Measurements from ENCODE around the gene NUDT5.

The NUDT5 gene

GRCh38 chr10:12214763-12215218 lies 19.1 kb upstream of the NUDT5 start:
- H3K4me3 Mint-ChIP-seq: peak overlapping the region; percentile 45
- no peaks in the 10 kb centered on the region for H3K9me3 Mint-ChIP-seq
- peaks cover 18% of the 10 kb centered on the region for H3K36me3 Mint-ChIP-seq
- no peaks in the 10 kb centered on the region for H3K27me3 Mint-ChIP-seq
- peaks cover 27% of the 10 kb centered on the region for H3K4me1 Mint-ChIP-seq
- no peak overlapping the region for H3K27ac Mint-ChIP-seq

- H3K4me3 Mint-ChIP-seq: no peak overlapping the region
- no peaks in the 10 kb centered on the region for H3K9me3 Mint-ChIP-seq
- peak overlapping the region; percentile 79 for H3K27ac Mint-ChIP-seq
- no peaks in the 10 kb centered on the region for H3K27me3 Mint-ChIP-seq
- peaks cover 28% of the 10 kb centered on the region for H3K4me1 Mint-ChIP-seq
- peaks cover 16% of the 10 kb centered on the region for H3K36me3 Mint-ChIP-seq
Measured at GRCh38 chr10:12214093-12214492, 18.4 kb upstream of the NUDT5 start.

- peaks cover 13% of the 10 kb centered on the region for H3K36me3 Mint-ChIP-seq
- H3K4me3 Mint-ChIP-seq: no peak overlapping the region
- H3K27me3 Mint-ChIP-seq: no peaks in the 10 kb centered on the region
- no peaks in the 10 kb centered on the region for H3K9me3 Mint-ChIP-seq
- no peak overlapping the region for H3K27ac Mint-ChIP-seq
- H3K4me1 Mint-ChIP-seq: peaks cover 33% of the 10 kb centered on the region
Measured at GRCh38 chr10:12213621-12214020, 17.9 kb upstream of the NUDT5 start.

GRCh38 chr10:12212454-12212853 lies 16.8 kb upstream of the NUDT5 start:
- Mint-ChIP-seq H3K4me1 (peaks cover 39% of the 10 kb centered on the region), H3K27me3 (no peaks in the 10 kb centered on the region), H3K27ac (no peak overlapping the region), H3K36me3 (peaks cover 11% of the 10 kb centered on the region), H3K4me3 (no peak overlapping the region), H3K9me3 (no peaks in the 10 kb centered on the region)

- Mint-ChIP-seq H3K27ac (no peak overlapping the region), H3K27me3 (no peaks in the 10 kb centered on the region), H3K36me3 (peaks cover 15% of the 10 kb centered on the region)
Measured at GRCh38 chr10:12208460-12208859, 12.8 kb upstream of the NUDT5 start.

GRCh38 chr10:12207114-12207513 lies 11.4 kb upstream of the NUDT5 start:
- Mint-ChIP-seq H3K27me3 (no peaks in the 10 kb centered on the region), H3K9me3 (no peaks in the 10 kb centered on the region), H3K4me3 (no peak overlapping the region), H3K36me3 (peaks cover 18% of the 10 kb centered on the region), H3K27ac (peak overlapping the region; percentile 69), H3K4me1 (peaks cover 26% of the 10 kb centered on the region)

More at GRCh38 chr10:12208460-12208859, 12.8 kb upstream of the NUDT5 start:
- H3K4me1 Mint-ChIP-seq: peaks cover 26% of the 10 kb centered on the region
- H3K9me3 Mint-ChIP-seq: no peaks in the 10 kb centered on the region
- H3K4me3 Mint-ChIP-seq: no peak overlapping the region

- H3K4me3 Mint-ChIP-seq: no peak overlapping the region
- no peaks in the 10 kb centered on the region for H3K27me3 Mint-ChIP-seq
- no peak overlapping the region for H3K27ac Mint-ChIP-seq
- peaks cover 38% of the 10 kb centered on the region for H3K4me1 Mint-ChIP-seq
- peaks cover 20% of the 10 kb centered on the region for H3K36me3 Mint-ChIP-seq
- no peaks in the 10 kb centered on the region for H3K9me3 Mint-ChIP-seq
Measured at GRCh38 chr10:12205082-12205481, 9.4 kb upstream of the NUDT5 start.

- Mint-ChIP-seq H3K36me3 (peaks cover 26% of the 10 kb centered on the region), H3K9me3 (no peaks in the 10 kb centered on the region), H3K4me1 (peaks cover 43% of the 10 kb centered on the region), H3K27me3 (no peaks in the 10 kb centered on the region), H3K4me3 (no peak overlapping the region), H3K27ac (no peak overlapping the region)
Measured at GRCh38 chr10:12202226-12202625, 6.5 kb upstream of the NUDT5 start.

GRCh38 chr10:12201543-12201942 lies 5.9 kb upstream of the NUDT5 start:
- H3K4me3 Mint-ChIP-seq: peak overlapping the region; percentile 45
- no peaks in the 10 kb centered on the region for H3K9me3 Mint-ChIP-seq
- peaks cover 22% of the 10 kb centered on the region for H3K36me3 Mint-ChIP-seq
- H3K4me1 Mint-ChIP-seq: peaks cover 43% of the 10 kb centered on the region
- H3K27ac Mint-ChIP-seq: peak overlapping the region; percentile 52
- H3K27me3 Mint-ChIP-seq: no peaks in the 10 kb centered on the region

- peaks cover 22% of the 10 kb centered on the region for H3K36me3 Mint-ChIP-seq
- H3K9me3 Mint-ChIP-seq: no peaks in the 10 kb centered on the region
- no peak overlapping the region for H3K4me3 Mint-ChIP-seq
- peaks cover 49% of the 10 kb centered on the region for H3K4me1 Mint-ChIP-seq
- H3K27me3 Mint-ChIP-seq: no peaks in the 10 kb centered on the region
- no peak overlapping the region for H3K27ac Mint-ChIP-seq
Measured at GRCh38 chr10:12200850-12201249, 5.2 kb upstream of the NUDT5 start.

GRCh38 chr10:12198156-12198555 lies 2.5 kb upstream of the NUDT5 start:
- H3K27ac Mint-ChIP-seq: peak overlapping the region; percentile 30
- H3K27me3 Mint-ChIP-seq: no peaks in the 10 kb centered on the region
- H3K9me3 Mint-ChIP-seq: no peaks in the 10 kb centered on the region
- peaks cover 62% of the 10 kb centered on the region for H3K4me1 Mint-ChIP-seq
- peaks cover 22% of the 10 kb centered on the region for H3K36me3 Mint-ChIP-seq
- H3K4me3 Mint-ChIP-seq: peak overlapping the region; percentile 76

- H3K4me3 Mint-ChIP-seq: peak overlapping the region; percentile 98
- peak overlapping the region; percentile 100 for H3K27ac Mint-ChIP-seq
- no peaks in the 10 kb centered on the region for H3K9me3 Mint-ChIP-seq
- peaks cover 22% of the 10 kb centered on the region for H3K36me3 Mint-ChIP-seq
- H3K4me1 Mint-ChIP-seq: peaks cover 64% of the 10 kb centered on the region
- no peaks in the 10 kb centered on the region for H3K27me3 Mint-ChIP-seq
Measured at GRCh38 chr10:12196531-12197211, 980 bp upstream of the NUDT5 start.

GRCh38 chr10:12195281-12195602 lies 449 bp downstream of the NUDT5 start:
- H3K27me3 Mint-ChIP-seq: no peaks in the 10 kb centered on the region
- peaks cover 15% of the 10 kb centered on the region for H3K36me3 Mint-ChIP-seq
- H3K9me3 Mint-ChIP-seq: no peaks in the 10 kb centered on the region
- peak overlapping the region; percentile 100 for H3K27ac Mint-ChIP-seq
- peaks cover 61% of the 10 kb centered on the region for H3K4me1 Mint-ChIP-seq
- H3K4me3 Mint-ChIP-seq: peak overlapping the region; percentile 98

GRCh38 chr10:12194752-12195271 lies 879 bp downstream of the NUDT5 start:
- H3K36me3 Mint-ChIP-seq: peaks cover 15% of the 10 kb centered on the region
- no peaks in the 10 kb centered on the region for H3K9me3 Mint-ChIP-seq
- H3K4me3 Mint-ChIP-seq: peak overlapping the region; percentile 98
- H3K27me3 Mint-ChIP-seq: no peaks in the 10 kb centered on the region
- peak overlapping the region; percentile 100 for H3K27ac Mint-ChIP-seq
- H3K4me1 Mint-ChIP-seq: peaks cover 65% of the 10 kb centered on the region

- no peak overlapping the region for H3K27ac Mint-ChIP-seq
- H3K36me3 Mint-ChIP-seq: peaks cover 8% of the 10 kb centered on the region
- peaks cover 51% of the 10 kb centered on the region for H3K4me1 Mint-ChIP-seq
- no peaks in the 10 kb centered on the region for H3K27me3 Mint-ChIP-seq
- no peaks in the 10 kb centered on the region for H3K9me3 Mint-ChIP-seq
- peak overlapping the region; percentile 54 for H3K4me3 Mint-ChIP-seq
Measured at GRCh38 chr10:12193193-12193592, 2.5 kb downstream of the NUDT5 start.

- Mint-ChIP-seq H3K27me3 (no peaks in the 10 kb centered on the region), H3K9me3 (no peaks in the 10 kb centered on the region), H3K4me1 (peaks cover 57% of the 10 kb centered on the region), H3K36me3 (peaks cover 12% of the 10 kb centered on the region), H3K4me3 (peak overlapping the region; percentile 42), H3K27ac (no peak overlapping the region)
Measured at GRCh38 chr10:12191715-12192114, 4.0 kb downstream of the NUDT5 start.

- no peak overlapping the region for H3K27ac Mint-ChIP-seq
- peaks cover 52% of the 10 kb centered on the region for H3K4me1 Mint-ChIP-seq
- no peaks in the 10 kb centered on the region for H3K9me3 Mint-ChIP-seq
- no peaks in the 10 kb centered on the region for H3K27me3 Mint-ChIP-seq
- H3K36me3 Mint-ChIP-seq: peaks cover 10% of the 10 kb centered on the region
- no peak overlapping the region for H3K4me3 Mint-ChIP-seq
Measured at GRCh38 chr10:12189426-12189825, 6.3 kb downstream of the NUDT5 start.
